SU-DHL-6 (cell line): Measurements from ENCODE around the gene MLN.

ENCODE experiments used
- CTCF ChIP-seq: fragments of 200-600 bp; sonication (generic); IDR thresholded peaks from one replicate; pipeline ENCODE4 v1.5.1; 2017; ENCODE audit warnings: antibody characterized with exemption, mild to moderate bottlenecking, low read length, moderate library complexity; ENCODE audit not compliant: insufficient read depth, poor library complexity, severe bottlenecking
- EZH2phosphoT487 ChIP-seq: fragments of 200-600 bp; sonication (generic), shearing (Covaris generic); conservative IDR thresholded peaks from 2 replicates; pipeline ENCODE4 v1.6.1; 2018; ENCODE audit warnings: mild to moderate bottlenecking, antibody characterized with exemption, low read length, moderate library complexity, mixed read lengths

GRCh38 chr6:33779290-33779689 is 24.5 kb downstream of the MLN start:
- TF ChIP-seq CTCF, result no peak
- TF ChIP-seq EZH2phosphoT487, result no peak
